ENCODE data around the gene LLCFC1. TPM values are rescaled to one million over a fixed set of nuclear protein-coding genes. Genes with fewer than 3 reads are reported as not detected.

Gene LLCFC1
- polyA plus RNA-seq, 1 of the 3 experiments (the other 2 are of a cell fraction), result not detected

DNA sequence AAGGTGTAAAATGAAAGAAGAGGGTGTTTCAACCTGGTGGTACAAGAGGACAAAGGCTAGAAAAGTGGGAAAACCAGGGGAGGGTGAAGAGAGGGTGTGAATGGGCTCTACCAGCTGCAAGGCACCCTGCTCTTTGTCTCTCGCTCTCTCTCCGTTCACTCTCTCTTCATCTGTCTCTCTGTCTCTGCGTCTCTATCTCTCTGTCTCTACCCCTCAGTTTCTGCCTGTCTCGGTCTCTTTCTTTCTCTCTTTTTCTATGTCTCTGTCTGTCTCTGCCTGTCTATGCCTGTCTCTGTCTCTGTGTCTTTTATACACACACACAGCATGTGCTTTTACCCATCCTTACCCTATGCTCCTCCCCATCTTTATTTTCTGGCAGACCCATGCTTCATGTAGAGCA, 673 bp upstream of the LLCFC1 start:
- CTCF ChIA-PET, result interaction anchor here (0.6 kb wide), 1 partner anchor 573 kb away, joined by 3 read pairs; no protein-coding TSS in a partner anchor
- Histone ChIP-seq H3K9me3 (no peaks in the 10 kb centered on the region), H3K4me3 (ENCODE audit: low read depth in 2 of 2, low read length in 1 of 2) (no peak overlapping the region), H3K27ac (ENCODE audit: low read depth in 2 of 2, low read length in 1 of 2) (no peak overlapping the region), H3K36me3 (replicated peaks in 1 of 2; ENCODE audit: control insufficient read depth in 1 of 2, insufficient read depth in 2 of 2, low read length in 1 of 2) (no peaks in the 10 kb centered on the region), H3K4me2 (no peak overlapping the region), H3F3A (replicated peaks; ENCODE audit: insufficient read depth) (no peaks in the 10 kb centered on the region), H3K79me2 (ENCODE audit: insufficient read depth) (no peaks in the 10 kb centered on the region), H4K20me1 (ENCODE audit: insufficient read depth) (no peaks in the 10 kb centered on the region), H3K9ac (no peak overlapping the region), H3K9me2 (no peaks in the 10 kb centered on the region), H3K4me1 (ENCODE audit: control insufficient read depth in 1 of 2, insufficient read depth in 2 of 2, low read depth in 1 of 2, low read length in 1 of 2) (peaks cover 0 to 10% of the 10 kb centered on the region in 2 experiments; a peak in 2 of 4 replicates), H3K27me3 (ENCODE audit: insufficient read depth) (peaks cover 39% of the 10 kb centered on the region), H2AFZ (ENCODE audit: low read depth) (no peak overlapping the region)
- no peak for DNase-seq
- POLR2A ChIA-PET, result no interaction called here
- WGBS (ENCODE audit: low lambda C conversion rate), result 43% methylated on average over 4 of the region's 4 CpGs
- no peak for TF ChIP-seq RFX5 (IDR thresholded peaks at IDR 0.05; ENCODE audit: low read length)
- TF ChIP-seq, protein P1, sequence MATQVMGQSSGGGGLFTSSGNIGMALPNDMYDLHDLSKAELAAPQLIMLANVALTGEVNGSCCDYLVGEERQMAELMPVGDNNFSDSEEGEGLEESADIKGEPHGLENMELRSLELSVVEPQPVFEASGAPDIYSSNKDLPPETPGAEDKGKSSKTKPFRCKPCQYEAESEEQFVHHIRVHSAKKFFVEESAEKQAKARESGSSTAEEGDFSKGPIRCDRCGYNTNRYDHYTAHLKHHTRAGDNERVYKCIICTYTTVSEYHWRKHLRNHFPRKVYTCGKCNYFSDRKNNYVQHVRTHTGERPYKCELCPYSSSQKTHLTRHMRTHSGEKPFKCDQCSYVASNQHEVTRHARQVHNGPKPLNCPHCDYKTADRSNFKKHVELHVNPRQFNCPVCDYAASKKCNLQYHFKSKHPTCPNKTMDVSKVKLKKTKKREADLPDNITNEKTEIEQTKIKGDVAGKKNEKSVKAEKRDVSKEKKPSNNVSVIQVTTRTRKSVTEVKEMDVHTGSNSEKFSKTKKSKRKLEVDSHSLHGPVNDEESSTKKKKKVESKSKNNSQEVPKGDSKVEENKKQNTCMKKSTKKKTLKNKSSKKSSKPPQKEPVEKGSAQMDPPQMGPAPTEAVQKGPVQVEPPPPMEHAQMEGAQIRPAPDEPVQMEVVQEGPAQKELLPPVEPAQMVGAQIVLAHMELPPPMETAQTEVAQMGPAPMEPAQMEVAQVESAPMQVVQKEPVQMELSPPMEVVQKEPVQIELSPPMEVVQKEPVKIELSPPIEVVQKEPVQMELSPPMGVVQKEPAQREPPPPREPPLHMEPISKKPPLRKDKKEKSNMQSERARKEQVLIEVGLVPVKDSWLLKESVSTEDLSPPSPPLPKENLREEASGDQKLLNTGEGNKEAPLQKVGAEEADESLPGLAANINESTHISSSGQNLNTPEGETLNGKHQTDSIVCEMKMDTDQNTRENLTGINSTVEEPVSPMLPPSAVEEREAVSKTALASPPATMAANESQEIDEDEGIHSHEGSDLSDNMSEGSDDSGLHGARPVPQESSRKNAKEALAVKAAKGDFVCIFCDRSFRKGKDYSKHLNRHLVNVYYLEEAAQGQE (IDR thresholded peaks at IDR 0.05; ENCODE audit: low read depth, low read length), result no peak
- no peak for TF ChIP-seq GATA2 (CRISPR knock-in tag; IDR thresholded peaks at IDR 0.05)

DNA sequence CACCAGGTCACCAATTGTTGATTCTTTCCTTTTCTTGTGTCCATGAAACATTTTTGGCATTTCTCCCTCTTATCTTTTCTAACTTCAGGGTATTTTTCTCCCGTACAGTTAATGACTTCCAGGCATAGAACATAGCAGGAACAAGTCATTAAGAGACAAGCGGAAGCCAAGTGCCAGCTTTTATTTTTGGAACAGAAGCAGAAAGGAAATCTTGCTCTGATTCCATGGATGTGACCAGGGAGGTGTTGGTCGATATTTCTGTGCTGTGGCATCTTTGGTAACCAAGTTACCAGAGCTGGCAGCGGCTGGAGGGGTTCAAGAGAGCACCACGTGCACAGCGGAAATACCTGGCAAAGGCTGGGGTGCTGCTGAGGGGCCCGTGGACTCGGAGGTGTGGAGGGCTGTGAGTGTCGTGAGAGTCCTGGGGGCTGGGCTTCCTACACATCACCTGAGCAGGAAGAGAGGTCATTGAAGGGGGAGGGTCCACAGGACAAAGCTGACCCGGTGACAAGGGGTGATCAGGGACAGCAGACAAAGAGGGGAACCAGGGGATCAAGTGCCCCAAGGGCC, 1.8 kb downstream of the LLCFC1 start:
- Histone ChIP-seq H3K9me3 (no peaks in the 10 kb centered on the region), H3K4me1 (ENCODE audit: control insufficient read depth in 1 of 2, insufficient read depth in 2 of 2, low read depth in 1 of 2, low read length in 1 of 2) (peaks cover 0 to 10% of the 10 kb centered on the region in 2 experiments; a peak in 2 of 4 replicates), H3K79me2 (ENCODE audit: insufficient read depth) (no peaks in the 10 kb centered on the region), H3K9me2 (no peaks in the 10 kb centered on the region), H3K4me2 (no peak overlapping the region), H3K36me3 (replicated peaks in 1 of 2; ENCODE audit: control insufficient read depth in 1 of 2, insufficient read depth in 2 of 2, low read length in 1 of 2) (no peaks in the 10 kb centered on the region), H3K4me3 (ENCODE audit: low read depth in 2 of 2, low read length in 1 of 2) (no peak overlapping the region), H4K20me1 (ENCODE audit: insufficient read depth) (no peaks in the 10 kb centered on the region), H3K9ac (no peak overlapping the region), H3K27ac (ENCODE audit: low read depth in 2 of 2, low read length in 1 of 2) (no peak overlapping the region), H2AFZ (ENCODE audit: low read depth) (no peak overlapping the region), H3K27me3 (ENCODE audit: insufficient read depth) (peaks cover 34% of the 10 kb centered on the region), H3F3A (replicated peaks; ENCODE audit: insufficient read depth) (no peaks in the 10 kb centered on the region)
- TF ChIP-seq, protein P2, sequence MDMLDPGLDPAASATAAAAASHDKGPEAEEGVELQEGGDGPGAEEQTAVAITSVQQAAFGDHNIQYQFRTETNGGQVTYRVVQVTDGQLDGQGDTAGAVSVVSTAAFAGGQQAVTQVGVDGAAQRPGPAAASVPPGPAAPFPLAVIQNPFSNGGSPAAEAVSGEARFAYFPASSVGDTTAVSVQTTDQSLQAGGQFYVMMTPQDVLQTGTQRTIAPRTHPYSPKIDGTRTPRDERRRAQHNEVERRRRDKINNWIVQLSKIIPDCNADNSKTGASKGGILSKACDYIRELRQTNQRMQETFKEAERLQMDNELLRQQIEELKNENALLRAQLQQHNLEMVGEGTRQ (IDR thresholded peaks at IDR 0.05; ENCODE audit: borderline replicate concordance, low read depth, low read length), result no peak
- TF ChIP-seq RCOR1 (IDR thresholded peaks at IDR 0.05; ENCODE audit: low read length) (no peak), RFX5 (IDR thresholded peaks at IDR 0.05; ENCODE audit: low read length) (no peak)
- TF ChIP-seq, protein P3, sequence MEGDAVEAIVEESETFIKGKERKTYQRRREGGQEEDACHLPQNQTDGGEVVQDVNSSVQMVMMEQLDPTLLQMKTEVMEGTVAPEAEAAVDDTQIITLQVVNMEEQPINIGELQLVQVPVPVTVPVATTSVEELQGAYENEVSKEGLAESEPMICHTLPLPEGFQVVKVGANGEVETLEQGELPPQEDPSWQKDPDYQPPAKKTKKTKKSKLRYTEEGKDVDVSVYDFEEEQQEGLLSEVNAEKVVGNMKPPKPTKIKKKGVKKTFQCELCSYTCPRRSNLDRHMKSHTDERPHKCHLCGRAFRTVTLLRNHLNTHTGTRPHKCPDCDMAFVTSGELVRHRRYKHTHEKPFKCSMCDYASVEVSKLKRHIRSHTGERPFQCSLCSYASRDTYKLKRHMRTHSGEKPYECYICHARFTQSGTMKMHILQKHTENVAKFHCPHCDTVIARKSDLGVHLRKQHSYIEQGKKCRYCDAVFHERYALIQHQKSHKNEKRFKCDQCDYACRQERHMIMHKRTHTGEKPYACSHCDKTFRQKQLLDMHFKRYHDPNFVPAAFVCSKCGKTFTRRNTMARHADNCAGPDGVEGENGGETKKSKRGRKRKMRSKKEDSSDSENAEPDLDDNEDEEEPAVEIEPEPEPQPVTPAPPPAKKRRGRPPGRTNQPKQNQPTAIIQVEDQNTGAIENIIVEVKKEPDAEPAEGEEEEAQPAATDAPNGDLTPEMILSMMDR (IDR thresholded peaks at IDR 0.05), result no peak
- ChIA-PET POLR2A (interaction anchor here (0.6 kb wide), 1 partner anchor 49 kb away, joined by 3 read pairs; no protein-coding TSS in a partner anchor), CTCF (no interaction called here)
- no peak for DNase-seq
- WGBS (ENCODE audit: low lambda C conversion rate), result 6% methylated on average over 10 of the region's 10 CpGs
